Thoracic aorta (tissue), 2 donors: ENCODE data around the gene EDIL3. TPM values are rescaled to one million over a fixed set of nuclear protein-coding genes. Genes with fewer than 3 reads are reported as not detected.

Experiments
- ATAC-seq: fragments of 150-250 bp; one replicate; pipeline ENCODE4 v1.8.0; 2017; ENCODE audit warnings: low read depth; ENCODE audit not compliant: insufficient number of reproducible peaks, low FRiP score
- DNase-seq: peaks from one replicate; pipeline ENCODE4 v3.0.0-alpha.2; 2020; ENCODE audit warnings: low spot score
- H3K27ac ChIP-seq, 2 donors: fragments of 200-600 bp; sonication (generic); 1 replicate in 1 of 2; 2 replicates in 1 of 2; pipeline ENCODE4 v1.5.1; 2016; ENCODE audit warnings: mild to moderate bottlenecking in 2 of 2, moderate library complexity in 2 of 2
- H3K27me3 ChIP-seq: fragments of 200-600 bp; sonication (generic); replicated peaks from 2 replicates; pipeline ENCODE4 v1.6.0; 2016; ENCODE audit warnings: mild to moderate bottlenecking; ENCODE audit not compliant: insufficient read depth
- H3K36me3 ChIP-seq: fragments of 200-600 bp; sonication (generic); one replicate; pipeline ENCODE4 v1.5.1; 2016
- H3K4me1 ChIP-seq, 2 donors: fragments of 200-600 bp; sonication (generic); 1 replicate in 1 of 2; 2 replicates in 1 of 2; pipeline versions ENCODE4 v1.5.1 to v1.6.0; 2016; ENCODE audit warnings: low read depth in 2 of 2, mild to moderate bottlenecking in 1 of 2; ENCODE audit not compliant: control insufficient read depth in 1 of 2
- H3K4me3 ChIP-seq: fragments of 200-600 bp; sonication (generic); 2 replicates; pipeline ENCODE4 v1.5.1; 2016; ENCODE audit warnings: mild to moderate bottlenecking
- H3K9me3 ChIP-seq: fragments of 200-600 bp; sonication (generic); 2 replicates; pipeline ENCODE4 v1.5.1; 2016
- CTCF ChIP-seq: fragments of 200-600 bp; sonication (generic); IDR thresholded peaks from one replicate; pipeline ENCODE4 v1.5.1; 2019; ENCODE audit warnings: antibody characterized with exemption
- total RNA-seq, 2 donors: library from RNA; depleted of rRNA; stranded (reverse); fragments of >200 nt; gene quantifications; one replicate each; pipeline versions ENCODE4 v1.1.0 to v1.2.3, GENCODE V29; 2016

Gene EDIL3
- total RNA-seq, 2 donors from 2014 or later = 157 to 170 TPM

GRCh38 chr5:83891261-83891660, 493.4 kb downstream of the EDIL3 start:
- no peaks in the 10 kb centered on the region for H3K27me3 ChIP-seq
- no peaks in the 10 kb centered on the region for H3K36me3 ChIP-seq
- ATAC-seq (no peak), DNase-seq (no peak)
- no peak overlapping the region for H3K4me3 ChIP-seq
- no peak overlapping the region for H3K27ac ChIP-seq
- no peaks in the 10 kb centered on the region for H3K4me1 ChIP-seq
- TF ChIP-seq CTCF = no peak
- H3K9me3 ChIP-seq = no peaks in the 10 kb centered on the region
